Type B pancreatic cell (in vitro differentiated cells): Measurements from ENCODE around the gene AKT2. TPM values are rescaled to one million over a fixed set of nuclear protein-coding genes. Genes with fewer than 3 reads are reported as not detected.

Experiments used
- DNase-seq: peaks from one replicate; pipeline ENCODE4 v3.0.0; 2021; ENCODE audit warnings: mixed read lengths; ENCODE audit not compliant: unreplicated experiment; ENCODE audit errors: extremely low spot score
- H3K27ac Mint-ChIP-seq: 2 replicates; pipeline ENCODE4 v1.8.0; 2021; ENCODE audit warnings: mild to moderate bottlenecking, mixed read lengths
- H3K27me3 Mint-ChIP-seq: 2 replicates; pipeline ENCODE4 v1.8.0; 2021; ENCODE audit warnings: mixed read lengths
- H3K36me3 Mint-ChIP-seq: 2 replicates; pipeline ENCODE4 v1.8.0; 2021; ENCODE audit warnings: mixed read lengths
- H3K4me1 Mint-ChIP-seq: one replicate; pipeline ENCODE4 v1.8.0; 2021; ENCODE audit warnings: mixed read lengths; ENCODE audit not compliant: unreplicated experiment
- H3K4me3 Mint-ChIP-seq: 2 replicates; pipeline ENCODE4 v1.8.0; 2021; ENCODE audit warnings: mild to moderate bottlenecking, mixed read lengths
- H3K9me3 Mint-ChIP-seq: 2 replicates; pipeline ENCODE4 v1.8.0; 2021; ENCODE audit warnings: mixed read lengths
- CTCF ChIP-seq: fragments of 200-600 bp; sonication (generic); conservative IDR thresholded peaks from 2 replicates; pipeline ENCODE4 v1.5.0; 2021; ENCODE audit warnings: antibody characterized with exemption, mild to moderate bottlenecking
- total RNA-seq: library from RNA; stranded (reverse); gene quantifications from 2 replicates; pipeline ENCODE4 v1.2.1, GENCODE V29; 2021; ENCODE audit warnings: low replicate concordance

Gene AKT2
- total RNA-seq, 1 donor from 2014 or later: 149 TPM

DNA sequence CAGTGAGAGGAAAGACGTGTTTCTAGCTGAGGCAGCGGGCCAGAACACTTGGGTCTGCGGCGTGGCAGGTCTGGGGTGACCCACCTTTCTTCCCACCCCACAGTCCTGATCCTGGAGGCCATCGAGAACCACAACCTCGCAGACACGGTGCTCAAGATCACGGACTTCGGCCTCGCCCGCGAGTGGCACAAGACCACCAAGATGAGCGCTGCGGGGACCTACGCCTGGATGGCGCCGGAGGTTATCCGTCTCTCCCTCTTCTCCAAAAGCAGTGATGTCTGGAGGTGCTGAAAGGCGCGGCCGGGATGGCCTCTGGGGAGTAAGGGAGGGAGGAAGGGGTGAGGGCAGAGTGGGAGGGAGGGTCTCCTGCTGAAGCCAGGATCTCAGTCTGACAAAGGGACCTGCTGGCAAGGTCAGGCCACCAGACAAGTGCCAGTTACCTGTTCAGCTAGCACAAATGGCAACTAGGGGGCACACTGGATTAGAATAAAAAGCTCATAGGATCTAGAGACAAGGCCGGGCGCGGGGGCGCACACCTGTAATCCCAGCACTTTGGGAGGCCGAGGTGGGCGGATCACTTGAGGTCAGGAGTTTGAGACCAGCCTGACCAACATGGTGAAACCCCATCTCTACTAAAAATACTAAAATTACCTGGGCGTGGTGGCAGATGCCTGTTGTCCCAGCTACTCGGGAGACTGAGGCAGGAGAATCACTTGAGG, 86.7 kb downstream of the AKT2 start:
- no peak overlapping the region for H3K27ac Mint-ChIP-seq
- H3K4me3 Mint-ChIP-seq: no peak overlapping the region
- DNase-seq: no peak
- H3K27me3 Mint-ChIP-seq: no peaks in the 10 kb centered on the region
- H3K4me1 Mint-ChIP-seq: peaks cover 11% of the 10 kb centered on the region
- H3K36me3 Mint-ChIP-seq: no peaks in the 10 kb centered on the region
- no peaks in the 10 kb centered on the region for H3K9me3 Mint-ChIP-seq
- TF ChIP-seq CTCF: no peak

- Mint-ChIP-seq H3K27ac (no peak overlapping the region), H3K4me1 (peaks cover 14% of the 10 kb centered on the region), H3K4me3 (peak overlapping the region; percentile 59), H3K36me3 (no peaks in the 10 kb centered on the region), H3K9me3 (no peaks in the 10 kb centered on the region), H3K27me3 (peaks cover 8% of the 10 kb centered on the region)
- no peak for TF ChIP-seq CTCF
- no peak for DNase-seq
These were observed 91.6 kb downstream of the AKT2 start for GRCh38 chr19:40193587-40193849.

- no peak for DNase-seq
- Mint-ChIP-seq H3K27ac (no peak overlapping the region), H3K4me3 (peak overlapping the region; percentile 78)
These were observed 92.2 kb downstream of the AKT2 start for GRCh38 chr19:40192758-40193586.

GRCh38 chr19:40191836-40192646, 93.1 kb downstream of the AKT2 start:
- no peak for TF ChIP-seq CTCF
- no peak for DNase-seq
- Mint-ChIP-seq H3K4me1 (peaks cover 14% of the 10 kb centered on the region), H3K27ac (no peak overlapping the region), H3K9me3 (no peaks in the 10 kb centered on the region), H3K27me3 (peaks cover 18% of the 10 kb centered on the region), H3K36me3 (no peaks in the 10 kb centered on the region), H3K4me3 (peak overlapping the region; percentile 78)

More at GRCh38 chr19:40192758-40193586, 92.2 kb downstream of the AKT2 start:
- H3K36me3 Mint-ChIP-seq: no peaks in the 10 kb centered on the region
- no peak for TF ChIP-seq CTCF
- H3K4me1 Mint-ChIP-seq: peaks cover 14% of the 10 kb centered on the region
- peaks cover 13% of the 10 kb centered on the region for H3K27me3 Mint-ChIP-seq
- H3K9me3 Mint-ChIP-seq: no peaks in the 10 kb centered on the region

DNA sequence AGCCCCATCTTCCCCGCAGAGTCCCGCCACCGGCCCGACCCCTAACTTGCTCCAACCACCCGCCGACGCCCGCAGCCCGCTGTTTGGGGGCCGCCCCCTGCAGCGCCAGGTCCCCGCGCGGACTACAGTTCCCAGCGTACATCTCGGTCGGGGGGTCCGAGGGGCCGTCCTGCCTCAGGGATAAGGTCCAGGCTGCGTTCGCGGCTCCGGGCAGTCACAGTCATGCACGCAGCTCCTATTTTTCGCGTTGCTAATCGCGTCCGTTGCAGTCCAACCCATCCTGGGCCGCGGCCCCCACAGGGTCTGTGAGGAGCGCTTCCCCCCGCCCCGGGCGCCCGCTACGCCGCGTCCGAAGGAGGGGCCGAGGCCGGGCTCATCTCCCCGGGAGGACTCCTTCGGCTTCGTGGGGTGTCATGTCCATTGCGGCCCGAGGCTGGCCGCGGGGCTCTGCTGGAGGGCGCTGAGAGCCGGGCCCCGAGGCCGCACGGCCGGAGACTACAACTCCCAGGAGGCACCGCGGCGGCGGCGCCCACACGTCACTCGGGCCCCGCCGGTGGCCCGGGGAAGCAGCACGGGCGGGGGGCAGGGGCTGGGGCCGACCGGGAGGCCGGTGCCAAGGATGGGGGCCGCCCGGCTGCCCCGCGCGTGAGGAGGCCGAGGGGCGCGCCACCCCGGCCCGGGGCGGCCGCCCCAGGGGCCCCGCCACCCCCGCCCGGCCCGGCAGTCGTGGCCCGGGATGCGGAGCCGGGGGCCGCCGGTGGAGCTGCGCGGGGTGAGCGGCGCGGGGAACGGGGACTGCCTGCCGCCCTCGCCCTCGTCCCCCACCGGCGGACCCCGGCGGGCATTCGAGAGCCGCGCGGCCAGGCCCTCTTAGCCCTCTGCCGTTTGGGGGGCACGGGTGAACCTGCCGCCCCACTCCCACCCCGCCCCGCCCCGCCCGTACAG, 94.0 kb downstream of the AKT2 start, which contains the start of gene MAP3K10:
TSS of gene MAP3K10 (plus strand) at position 536 of the 945 bp plus-strand sequence. CDS start 606 bp downstream, outside the sequence.
- Mint-ChIP-seq H3K9me3 (no peaks in the 10 kb centered on the region), H3K4me3 (peak within 1 kb of the TSS; percentile 88), H3K27me3 (peaks cover 22% of the 10 kb centered on the region), H3K36me3 (no peaks in the 10 kb centered on the region), H3K27ac (peak within 1 kb of the TSS; percentile 79), H3K4me1 (peaks cover 14% of the 10 kb centered on the region)
- no peak for TF ChIP-seq CTCF
- peak; percentile 81 for DNase-seq
